HG03064 (cell line): ENCODE results near the gene PSG6.
"Not testable (repeated sequence)": the region's sequence is repeated elsewhere in the genome, so short reads cannot be mapped to it uniquely, and the experiment has no call there.

Experiments
- ATAC-seq: cut with Tn5 transposase; IDR thresholded peaks from one replicate; pipeline ENCODE4 v1.9.1; 2021; ENCODE audit warnings: low read depth; ENCODE audit not compliant: unreplicated experiment

Gene PSG6

DNA sequence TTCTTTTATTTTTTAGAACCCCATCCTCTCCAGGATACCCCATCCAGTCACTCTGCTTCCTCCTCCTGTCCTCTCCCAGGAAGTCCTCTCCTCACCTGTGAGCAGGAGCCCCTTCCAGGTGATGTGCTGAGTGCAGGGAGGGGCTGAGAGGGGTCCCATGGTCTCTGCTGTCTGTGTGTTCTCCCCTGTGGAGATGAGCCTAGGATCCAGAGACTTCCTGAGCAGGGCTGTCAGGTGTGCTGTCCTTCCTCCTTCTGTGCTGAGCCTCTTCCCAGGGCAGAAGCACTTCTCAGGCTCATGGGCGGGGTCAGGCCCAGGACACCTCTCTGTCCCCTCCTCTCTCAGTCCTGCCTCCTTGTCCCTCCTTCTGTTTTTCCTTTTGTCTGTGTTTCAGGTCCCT, at the start of gene PSG6:
TSS of gene PSG6 (minus strand) at position 261 of the 400 bp plus-strand sequence. CDS start at position 159, 102 bp downstream.
- ATAC-seq = not testable (repeated sequence)

DNA sequence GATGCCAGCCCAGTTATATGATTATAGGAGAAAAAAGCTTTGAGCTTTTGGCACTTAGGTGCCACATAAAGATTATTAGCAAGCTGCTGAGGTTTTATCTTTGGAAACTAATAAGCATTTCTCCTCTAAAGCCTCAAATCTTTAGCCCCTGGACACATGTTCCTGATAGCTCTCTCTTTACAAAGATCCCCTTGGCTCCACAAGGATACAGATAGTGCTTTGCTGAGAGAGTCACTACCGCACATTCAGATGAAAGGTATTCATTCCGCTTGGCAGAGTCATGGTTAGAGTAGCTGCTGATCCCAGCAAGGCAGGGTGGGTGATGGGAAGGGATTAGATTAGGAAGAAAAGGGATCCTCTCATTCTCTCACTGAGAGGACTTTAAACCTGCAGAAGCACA, 47.5 kb upstream of the PSG6 start:
- ATAC-seq = no peak

- ATAC-seq = no peak
Measured at GRCh38 chr19:42961119-42961518, 43.4 kb upstream of the PSG6 start.

DNA sequence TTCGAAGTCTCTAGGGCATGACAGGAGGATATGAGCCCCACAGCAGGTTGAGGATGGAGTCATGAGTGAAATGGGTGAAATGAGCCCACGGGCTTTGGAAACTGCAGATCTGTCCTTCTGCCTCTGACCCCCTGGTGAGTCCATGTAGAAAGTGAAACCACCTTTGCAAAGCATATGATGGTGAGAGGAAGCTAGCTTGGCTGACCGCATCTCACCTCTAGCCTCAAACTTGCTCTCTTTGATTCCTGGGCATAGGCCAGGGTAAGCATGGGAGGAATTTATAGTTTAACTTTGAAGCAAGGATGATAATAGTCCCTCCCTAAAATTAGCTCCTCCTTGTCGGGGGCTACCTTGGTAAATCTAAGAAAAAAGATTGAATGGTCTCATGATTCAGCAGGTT, 34.4 kb upstream of the PSG6 start:
- not testable (repeated sequence) for ATAC-seq

- not testable (repeated sequence) for ATAC-seq
Measured at GRCh38 chr19:42951476-42951875, 33.8 kb upstream of the PSG6 start.

- no peak for ATAC-seq
Measured at GRCh38 chr19:42942187-42942789, 24.6 kb upstream of the PSG6 start.

DNA sequence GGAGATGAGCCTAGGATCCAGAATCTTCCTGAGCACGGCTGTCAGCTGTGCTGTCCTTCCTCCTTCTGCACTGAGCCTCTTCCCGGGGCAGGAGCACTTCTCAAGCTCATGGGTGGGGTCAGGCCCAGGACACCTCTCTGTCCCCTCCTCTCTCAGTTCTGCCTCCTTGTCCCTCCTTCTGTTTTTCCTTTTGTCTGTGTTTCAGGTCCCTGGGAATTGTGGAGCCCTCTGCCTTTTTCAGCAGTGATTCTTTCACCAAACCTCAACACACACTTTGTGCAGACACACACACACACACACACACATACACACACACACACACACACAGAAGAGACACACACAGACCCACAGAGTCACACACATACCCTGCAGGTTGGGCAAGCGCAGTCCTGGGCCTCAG, 19.4 kb upstream of the PSG6 start, which contains the start of gene PSG7:
TSS of gene PSG7 (minus strand) at position 101 of the 400 bp plus-strand sequence. CDS start 131 bp downstream, outside the sequence.
- not testable (repeated sequence) for ATAC-seq

- not testable (repeated sequence) for ATAC-seq
Measured at GRCh38 chr19:42934726-42935125, 17.0 kb upstream of the PSG6 start.

DNA sequence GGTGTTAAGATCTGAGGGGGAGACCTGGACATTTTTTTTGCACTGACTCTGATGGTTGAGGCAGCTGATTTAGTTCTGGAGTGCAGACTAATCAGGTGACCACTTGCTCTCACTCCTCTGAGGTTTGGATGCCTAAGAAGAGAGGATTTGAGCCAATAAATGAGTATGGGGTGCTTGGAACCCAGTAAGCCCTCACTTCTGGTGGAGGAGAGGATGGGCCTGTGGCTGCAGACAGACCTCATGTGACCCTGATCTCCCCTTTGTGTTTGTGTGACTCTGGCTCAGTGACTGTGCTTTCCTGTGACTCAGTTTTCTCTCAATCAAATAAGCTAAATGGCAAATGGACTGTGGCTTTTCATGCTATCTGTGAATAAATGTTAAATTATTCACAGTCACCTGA, 16.5 kb upstream of the PSG6 start:
- not testable (repeated sequence) for ATAC-seq

- ATAC-seq = not testable (repeated sequence)
Measured at GRCh38 chr19:42933412-42933811, 15.7 kb upstream of the PSG6 start.

- not testable (repeated sequence) for ATAC-seq
Measured at GRCh38 chr19:42932485-42933101, 14.9 kb upstream of the PSG6 start.

GRCh38 chr19:42930214-42930613, 12.5 kb upstream of the PSG6 start:
- not testable (repeated sequence) for ATAC-seq

DNA sequence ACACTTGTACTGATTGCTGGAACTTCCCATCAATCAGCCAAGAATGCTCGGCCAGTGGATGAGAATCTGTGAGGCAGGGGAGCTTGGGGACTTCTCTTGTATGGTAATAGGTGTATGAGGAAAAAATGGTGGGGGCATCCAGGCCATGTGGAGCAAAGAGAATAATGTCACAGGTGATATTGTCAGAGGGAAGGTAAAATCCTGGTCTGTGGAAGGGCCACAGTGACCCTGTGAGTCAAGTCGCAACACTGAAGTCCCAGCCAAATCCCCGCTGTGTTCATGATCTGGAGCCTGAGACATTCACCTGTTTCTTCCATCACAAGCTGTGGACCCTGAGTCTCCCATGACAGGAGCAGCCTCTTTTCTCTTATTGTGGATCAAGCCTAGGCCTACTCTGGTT, 11.2 kb upstream of the PSG6 start:
- ATAC-seq = no peak

DNA sequence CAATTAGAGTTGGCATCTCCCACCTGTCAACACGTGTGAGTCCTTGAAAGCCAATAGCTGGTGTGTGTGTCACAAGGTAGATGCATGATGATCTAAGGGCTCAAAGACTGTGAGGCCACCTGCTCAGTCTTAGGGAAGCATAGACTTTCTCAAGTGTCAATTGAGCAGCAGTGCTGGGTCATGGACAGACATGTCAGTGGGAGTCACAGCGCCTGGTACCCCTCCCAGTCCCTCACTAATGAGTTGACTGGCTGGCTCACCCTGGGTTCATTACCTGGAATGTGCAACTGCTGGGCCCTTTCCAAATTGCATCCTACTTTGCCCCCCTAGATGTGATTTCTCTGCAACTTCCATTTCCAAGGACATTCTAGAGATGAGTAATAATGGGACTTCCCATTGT, 9.1 kb upstream of the PSG6 start:
- no peak for ATAC-seq

DNA sequence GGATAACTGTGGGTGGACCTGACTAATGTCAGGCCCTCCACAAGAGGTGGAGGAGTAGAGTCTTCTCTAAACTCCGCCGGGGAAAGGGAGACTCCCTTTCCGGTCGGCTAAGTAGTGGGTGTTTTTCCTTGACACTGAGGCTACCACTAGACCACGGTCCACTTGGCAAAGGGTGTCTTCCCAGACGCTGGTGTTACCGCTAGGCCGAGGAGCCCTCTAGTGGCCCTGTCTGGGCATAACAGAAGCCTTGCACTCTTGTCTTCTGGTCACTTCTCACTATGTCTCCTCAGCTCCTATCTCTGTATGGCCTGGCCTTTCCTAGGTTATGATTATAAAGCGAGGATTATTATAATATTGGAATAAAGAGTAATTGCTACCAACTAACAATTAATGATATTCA, 5.4 kb upstream of the PSG6 start:
- ATAC-seq = not testable (repeated sequence)

- ATAC-seq = not testable (repeated sequence)
Measured at GRCh38 chr19:42920971-42921370, 3.3 kb upstream of the PSG6 start.

GRCh38 chr19:42919757-42920079, 2.0 kb upstream of the PSG6 start:
- ATAC-seq = no peak

GRCh38 chr19:42919070-42919756, 1.5 kb upstream of the PSG6 start:
- not testable (repeated sequence) for ATAC-seq

DNA sequence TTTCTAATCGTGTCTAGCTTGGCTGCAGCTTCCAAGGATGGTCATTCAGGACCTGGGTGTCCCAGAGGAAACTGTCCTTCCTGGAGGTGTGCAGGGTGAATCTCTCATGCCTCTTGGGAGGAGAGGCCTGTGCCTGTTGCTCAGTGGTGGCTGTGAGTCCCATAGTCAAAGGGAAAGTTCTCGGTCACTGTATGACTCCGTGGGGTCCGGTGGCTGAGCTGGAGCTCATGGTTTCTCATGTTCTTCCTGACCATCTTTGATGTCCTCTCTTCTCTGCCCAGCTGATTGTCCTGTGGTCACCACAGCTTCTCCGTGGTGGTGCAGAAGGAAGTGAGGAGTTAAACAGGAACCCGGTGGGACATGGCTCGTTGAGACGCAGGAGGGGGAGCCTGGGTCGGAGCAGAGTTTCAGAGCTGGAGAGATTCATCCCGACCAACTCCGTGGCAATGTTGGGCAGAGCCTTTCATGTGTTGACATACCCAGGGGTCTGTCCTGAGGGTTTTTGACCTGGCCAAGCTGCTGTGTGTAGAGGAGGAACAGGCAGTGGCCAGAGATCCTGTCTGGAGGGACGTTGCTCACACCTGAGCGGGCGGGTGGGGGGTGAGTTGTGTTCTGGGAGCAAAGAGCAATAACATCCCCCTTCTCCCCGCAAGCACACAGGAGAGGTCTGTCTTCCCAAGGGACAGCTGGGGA, 829 bp upstream of the PSG6 start:
- not testable (repeated sequence) for ATAC-seq

DNA sequence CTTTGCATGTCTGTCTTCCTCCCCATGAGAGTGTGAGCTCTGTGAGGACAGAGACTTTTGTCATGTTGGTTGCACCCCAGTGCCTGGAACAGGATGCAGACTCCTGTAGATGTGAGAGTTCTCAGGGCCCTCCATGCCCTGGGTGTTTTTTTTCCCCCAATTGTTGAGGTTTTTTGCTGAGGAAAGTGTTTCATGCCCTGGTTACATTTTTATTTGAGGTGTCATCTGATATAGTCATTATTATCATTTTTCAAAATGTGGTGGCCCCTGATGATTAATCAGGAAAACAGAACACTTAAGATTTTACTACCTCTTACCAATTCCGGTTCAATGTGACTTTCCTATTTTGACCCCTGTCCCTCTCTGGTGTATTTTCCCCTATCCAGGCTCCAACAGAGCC, 763 bp downstream of the PSG6 start:
- not testable (repeated sequence) for ATAC-seq

DNA sequence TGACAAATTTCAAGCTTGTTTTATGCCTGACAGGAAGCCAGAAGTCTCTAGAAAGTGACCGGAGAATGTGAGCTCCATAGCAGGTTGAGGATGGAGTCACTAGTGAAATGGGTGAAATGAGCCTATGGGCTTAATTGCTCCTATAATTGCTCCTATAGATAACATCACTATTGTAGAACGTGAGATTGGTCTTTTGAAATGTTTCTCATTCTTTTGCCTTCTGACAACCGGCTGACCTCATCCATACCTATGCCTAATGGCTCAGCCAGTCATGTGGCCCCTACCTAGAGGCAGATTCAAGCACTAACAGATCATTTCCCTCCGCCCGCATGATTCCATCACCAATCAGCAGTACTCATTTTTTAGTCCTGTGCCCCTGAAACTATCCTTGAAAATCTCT, 4.2 kb downstream of the PSG6 start:
- not testable (repeated sequence) for ATAC-seq
